Motor neuron (in vitro differentiated cells): ENCODE results near the gene PUM1. TPM values are rescaled to one million over a fixed set of nuclear protein-coding genes. Genes with fewer than 3 reads are reported as not detected.

Source experiments
- ATAC-seq, 8 experiments: fragments of 200-7000 bp; cut with Tn5 transposase; replicated peaks in 6 of 8; 2 replicates each; pipeline ENCODE4 v1.8.0; 2021; ENCODE audit warnings: mild to moderate bottlenecking in 8 of 8, moderate library complexity in 8 of 8
- H3K27ac ChIP-seq, 2 donors: fragments of 250-450 bp; sonication (Bioruptor Pico); 2 replicates each; pipeline ENCODE4 v1.9.0; 2021; ENCODE audit warnings: antibody characterized with exemption in 2 of 2, mild to moderate bottlenecking in 2 of 2, moderate library complexity in 1 of 2
- H3K4me1 ChIP-seq, 2 donors: fragments of 250-450 bp; sonication (Bioruptor Pico); replicated peaks in 1 of 2; 2 replicates each; pipeline ENCODE4 v1.6.1; 2021; ENCODE audit warnings: antibody characterized with exemption in 2 of 2, mild to moderate bottlenecking in 2 of 2, moderate library complexity in 1 of 2
- H3K4me3 ChIP-seq, 5 donors: fragments of 250-450 bp; sonication (Bioruptor Pico); 2 replicates each; pipeline ENCODE4 v1.9.0; 2021; ENCODE audit warnings: antibody characterized with exemption in 5 of 5, mild to moderate bottlenecking in 5 of 5, moderate library complexity in 4 of 5
- WGBS, 10 experiments: fragments of 450-650 bp; shearing (Covaris generic); methylation state at CpG; one replicate each; pipeline ENCODE4 v1.0.0; 2022; 5-methylcytosine and 5-hydroxymethylcytosine counted together
- in situ Hi-C, 9 experiments: fragments of 400-800 bp; cut with MboI; loops; one replicate each; pipeline ENCODE4 v1.15.0; 2021; ENCODE audit warnings: low sequenced_read_pairs in 9 of 9, low pct_unique_long_range_greater_than_20kb in 2 of 9; ENCODE audit not compliant: unreplicated experiment in 9 of 9
- total RNA-seq, 8 experiments: library from RNA; unstranded; fragments of 300-600 nt; gene quantifications; 2 replicates each; pipeline versions ENCODE4 v1.2.3 to v1.2.4, GENCODE V29; 2022

The PUM1 gene
- total RNA-seq, 8 experiments from 2014 or later: 62.3 to 123 (median 87.5) TPM

GRCh38 chr1:30889511-30889910 is 176.0 kb downstream of the PUM1 start:
- H3K4me3 ChIP-seq: no peak overlapping the region
- in situ Hi-C loops: no loop called here
- WGBS, 10 experiments: 4 to 100% (median 93%) methylated on average over 1 to 5 of the region's 5 CpGs; no CpG with 5 or more reads in 3 of the 10 experiments
- H3K4me1 ChIP-seq: peaks cover 48 to 79% of the 10 kb centered on the region in 2 donors
- ATAC-seq: no peak
- H3K27ac ChIP-seq: peak overlapping the region in 1 of 2 donors; percentile 88

- WGBS, 10 experiments: 67 to 100% (median 79%) methylated on average over 2 to 3 of the region's 3 CpGs; no CpG with 5 or more reads in 5 of the 10 experiments
- in situ Hi-C loops: no loop called here
- H3K27ac ChIP-seq: peak overlapping the region; percentile 88 to 90
- no peak overlapping the region for H3K4me3 ChIP-seq
- ATAC-seq: no peak
- peaks cover 48 to 81% of the 10 kb centered on the region in 2 donors for H3K4me1 ChIP-seq
Measured at GRCh38 chr1:30888975-30889374, 176.5 kb downstream of the PUM1 start.

- in situ Hi-C loops: no loop called here
- peaks cover 44 to 81% of the 10 kb centered on the region in 2 donors for H3K4me1 ChIP-seq
- H3K27ac ChIP-seq: peak overlapping the region; percentile 88 to 90
- ATAC-seq: peak; percentile 83 to 95 (median 90)
- WGBS, 10 experiments: 0 to 20% methylated on average over 1 to 2 of the region's 8 CpGs; no CpG with 5 or more reads in 8 of the 10 experiments
- H3K4me3 ChIP-seq: no peak overlapping the region
Measured at GRCh38 chr1:30888391-30888790, 177.1 kb downstream of the PUM1 start.

GRCh38 chr1:30887485-30888315 is 177.8 kb downstream of the PUM1 start:
- WGBS, 10 experiments: 0 to 76% (median 65%) methylated on average over 1 to 8 of the region's 10 CpGs; no CpG with 5 or more reads in 3 of the 10 experiments
- H3K4me3 ChIP-seq: no peak overlapping the region
- peaks cover 37 to 80% of the 10 kb centered on the region in 2 donors for H3K4me1 ChIP-seq
- H3K27ac ChIP-seq: peak overlapping the region; percentile 88 to 90
- ATAC-seq: peak; percentile 46 to 85 (median 62)
- in situ Hi-C loops: no loop called here

- peaks cover 44 to 80% of the 10 kb centered on the region in 2 donors for H3K4me1 ChIP-seq
- in situ Hi-C loops: no loop called here
- ATAC-seq: no peak
- H3K27ac ChIP-seq: peak overlapping the region; percentile 88 to 90
- H3K4me3 ChIP-seq: no peak overlapping the region
- 31 to 100% (median 89%) methylated on average over 1 to 8 of the region's 12 CpGs; no CpG with 5 or more reads in 5 of the 10 experiments for WGBS, 10 experiments
Measured at GRCh38 chr1:30886710-30887428, 178.6 kb downstream of the PUM1 start.

- peak in 5 of 8 experiments; percentile 22 to 36 (median 32) for ATAC-seq
- 39 to 96% (median 71%) methylated on average over 2 to 9 of the region's 17 CpGs; no CpG with 5 or more reads in 2 of the 10 experiments for WGBS, 10 experiments
- Histone ChIP-seq H3K4me3 (no peak overlapping the region), H3K27ac (peak overlapping the region; percentile 69 to 88), H3K4me1 (peaks cover 55 to 81% of the 10 kb centered on the region in 2 donors)
- in situ Hi-C loops: no loop called here
Measured at GRCh38 chr1:30885570-30886522, 179.7 kb downstream of the PUM1 start.

GRCh38 chr1:30884723-30885122 is 180.8 kb downstream of the PUM1 start:
- H3K4me1 ChIP-seq: peaks cover 66 to 90% of the 10 kb centered on the region in 2 donors
- no peak overlapping the region for H3K4me3 ChIP-seq
- in situ Hi-C loops: no loop called here
- 75 to 94% (median 88%) methylated on average over 3 to 5 of the region's 5 CpGs; no CpG with 5 or more reads in 1 of the 10 experiments for WGBS, 10 experiments
- ATAC-seq: no peak
- no peak overlapping the region for H3K27ac ChIP-seq

GRCh38 chr1:30883389-30884172 is 181.9 kb downstream of the PUM1 start:
- Histone ChIP-seq H3K27ac (peak overlapping the region in 1 of 2 donors; percentile 30), H3K4me1 (peaks cover 71 to 92% of the 10 kb centered on the region in 2 donors), H3K4me3 (no peak overlapping the region)
- no peak for ATAC-seq
- in situ Hi-C loops: no loop called here
- 67 to 100% (median 81%) methylated on average over 2 to 14 of the region's 18 CpGs; no CpG with 5 or more reads in 3 of the 10 experiments for WGBS, 10 experiments

GRCh38 chr1:30882678-30883388 is 182.7 kb downstream of the PUM1 start:
- ATAC-seq: no peak
- in situ Hi-C loops: no loop called here
- WGBS, 10 experiments: 58 to 87% (median 79%) methylated on average over 2 to 13 of the region's 14 CpGs; no CpG with 5 or more reads in 1 of the 10 experiments
- Histone ChIP-seq H3K4me3 (no peak overlapping the region), H3K27ac (no peak overlapping the region), H3K4me1 (peaks cover 67 to 90% of the 10 kb centered on the region in 2 donors)
